ENCODE data around the gene FBXW7. TPM values are rescaled to one million over a fixed set of nuclear protein-coding genes. Genes with fewer than 3 reads are reported as not detected.

Gene FBXW7
- total RNA-seq, 1 experiment from 2014 or later, result 23.0 TPM

DNA sequence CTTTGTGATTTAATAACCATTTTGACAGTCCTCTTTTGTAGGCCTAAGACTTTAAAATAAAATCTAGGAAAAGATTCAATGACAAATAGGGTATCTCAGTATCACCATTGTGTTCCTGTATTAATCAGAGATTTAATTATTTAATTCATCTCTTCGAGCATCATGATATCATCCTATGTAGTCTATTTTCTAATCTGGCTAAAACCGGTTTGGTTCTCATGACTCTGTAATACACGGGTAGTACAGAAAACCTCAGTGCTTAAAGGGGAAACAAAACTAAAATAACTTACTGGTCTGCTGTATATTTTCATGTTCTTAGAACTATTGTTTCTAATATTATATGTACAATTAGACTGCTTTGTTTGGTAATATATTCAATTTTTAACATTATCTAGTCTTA is 23.7 kb upstream of the FBXW7 start (continued):
- TF ChIP-seq, protein P1, sequence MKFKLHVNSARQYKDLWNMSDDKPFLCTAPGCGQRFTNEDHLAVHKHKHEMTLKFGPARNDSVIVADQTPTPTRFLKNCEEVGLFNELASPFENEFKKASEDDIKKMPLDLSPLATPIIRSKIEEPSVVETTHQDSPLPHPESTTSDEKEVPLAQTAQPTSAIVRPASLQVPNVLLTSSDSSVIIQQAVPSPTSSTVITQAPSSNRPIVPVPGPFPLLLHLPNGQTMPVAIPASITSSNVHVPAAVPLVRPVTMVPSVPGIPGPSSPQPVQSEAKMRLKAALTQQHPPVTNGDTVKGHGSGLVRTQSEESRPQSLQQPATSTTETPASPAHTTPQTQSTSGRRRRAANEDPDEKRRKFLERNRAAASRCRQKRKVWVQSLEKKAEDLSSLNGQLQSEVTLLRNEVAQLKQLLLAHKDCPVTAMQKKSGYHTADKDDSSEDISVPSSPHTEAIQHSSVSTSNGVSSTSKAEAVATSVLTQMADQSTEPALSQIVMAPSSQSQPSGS (CRISPR knock-in tag; IDR thresholded peaks at IDR 0.05; ENCODE audit: borderline replicate concordance, low read depth), result no peak
- TF ChIP-seq ZBTB21 (CRISPR knock-in tag; IDR thresholded peaks at IDR 0.05; ENCODE audit: borderline replicate concordance) (no peak), CREB1 (CRISPR knock-in tag; IDR thresholded peaks at IDR 0.05) (no peak), NFYB (CRISPR knock-in tag; conservative IDR thresholded peaks at IDR 0.05; ENCODE audit: low read depth) (no peak), ZNF263 (CRISPR knock-in tag; IDR thresholded peaks at IDR 0.05; ENCODE audit: low read depth) (no peak), CBFB (CRISPR knock-in tag; IDR thresholded peaks at IDR 0.05; ENCODE audit: low read depth) (no peak), USF1 (CRISPR knock-in tag; IDR thresholded peaks at IDR 0.05) (no peak), TEAD4 (CRISPR knock-in tag; IDR thresholded peaks at IDR 0.05) (no peak), MXD4 (CRISPR knock-in tag; IDR thresholded peaks at IDR 0.05; ENCODE audit: borderline replicate concordance) (no peak)
- TF ChIP-seq, protein P2, sequence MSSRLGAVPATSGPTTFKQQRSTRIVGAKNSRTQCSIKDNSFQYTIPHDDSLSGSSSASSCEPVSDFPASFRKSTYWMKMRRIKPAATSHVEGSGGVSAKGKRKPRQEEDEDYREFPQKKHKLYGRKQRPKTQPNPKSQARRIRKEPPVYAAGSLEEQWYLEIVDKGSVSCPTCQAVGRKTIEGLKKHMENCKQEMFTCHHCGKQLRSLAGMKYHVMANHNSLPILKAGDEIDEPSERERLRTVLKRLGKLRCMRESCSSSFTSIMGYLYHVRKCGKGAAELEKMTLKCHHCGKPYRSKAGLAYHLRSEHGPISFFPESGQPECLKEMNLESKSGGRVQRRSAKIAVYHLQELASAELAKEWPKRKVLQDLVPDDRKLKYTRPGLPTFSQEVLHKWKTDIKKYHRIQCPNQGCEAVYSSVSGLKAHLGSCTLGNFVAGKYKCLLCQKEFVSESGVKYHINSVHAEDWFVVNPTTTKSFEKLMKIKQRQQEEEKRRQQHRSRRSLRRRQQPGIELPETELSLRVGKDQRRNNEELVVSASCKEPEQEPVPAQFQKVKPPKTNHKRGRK (CRISPR knock-in tag; IDR thresholded peaks at IDR 0.05; ENCODE audit: borderline replicate concordance), result no peak
- TF ChIP-seq, protein P3, sequence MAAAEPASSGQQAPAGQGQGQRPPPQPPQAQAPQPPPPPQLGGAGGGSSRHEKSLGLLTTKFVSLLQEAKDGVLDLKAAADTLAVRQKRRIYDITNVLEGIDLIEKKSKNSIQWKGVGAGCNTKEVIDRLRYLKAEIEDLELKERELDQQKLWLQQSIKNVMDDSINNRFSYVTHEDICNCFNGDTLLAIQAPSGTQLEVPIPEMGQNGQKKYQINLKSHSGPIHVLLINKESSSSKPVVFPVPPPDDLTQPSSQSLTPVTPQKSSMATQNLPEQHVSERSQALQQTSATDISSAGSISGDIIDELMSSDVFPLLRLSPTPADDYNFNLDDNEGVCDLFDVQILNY (CRISPR knock-in tag; IDR thresholded peaks at IDR 0.05), result no peak
- TF ChIP-seq, protein P4, sequence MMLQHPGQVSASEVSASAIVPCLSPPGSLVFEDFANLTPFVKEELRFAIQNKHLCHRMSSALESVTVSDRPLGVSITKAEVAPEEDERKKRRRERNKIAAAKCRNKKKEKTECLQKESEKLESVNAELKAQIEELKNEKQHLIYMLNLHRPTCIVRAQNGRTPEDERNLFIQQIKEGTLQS (CRISPR knock-in tag; conservative IDR thresholded peaks at IDR 0.05), result no peak
- TF ChIP-seq, protein P5, sequence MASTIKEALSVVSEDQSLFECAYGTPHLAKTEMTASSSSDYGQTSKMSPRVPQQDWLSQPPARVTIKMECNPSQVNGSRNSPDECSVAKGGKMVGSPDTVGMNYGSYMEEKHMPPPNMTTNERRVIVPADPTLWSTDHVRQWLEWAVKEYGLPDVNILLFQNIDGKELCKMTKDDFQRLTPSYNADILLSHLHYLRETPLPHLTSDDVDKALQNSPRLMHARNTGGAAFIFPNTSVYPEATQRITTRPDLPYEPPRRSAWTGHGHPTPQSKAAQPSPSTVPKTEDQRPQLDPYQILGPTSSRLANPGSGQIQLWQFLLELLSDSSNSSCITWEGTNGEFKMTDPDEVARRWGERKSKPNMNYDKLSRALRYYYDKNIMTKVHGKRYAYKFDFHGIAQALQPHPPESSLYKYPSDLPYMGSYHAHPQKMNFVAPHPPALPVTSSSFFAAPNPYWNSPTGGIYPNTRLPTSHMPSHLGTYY (CRISPR knock-in tag; IDR thresholded peaks at IDR 0.05), result no peak
- TF ChIP-seq, protein P6, sequence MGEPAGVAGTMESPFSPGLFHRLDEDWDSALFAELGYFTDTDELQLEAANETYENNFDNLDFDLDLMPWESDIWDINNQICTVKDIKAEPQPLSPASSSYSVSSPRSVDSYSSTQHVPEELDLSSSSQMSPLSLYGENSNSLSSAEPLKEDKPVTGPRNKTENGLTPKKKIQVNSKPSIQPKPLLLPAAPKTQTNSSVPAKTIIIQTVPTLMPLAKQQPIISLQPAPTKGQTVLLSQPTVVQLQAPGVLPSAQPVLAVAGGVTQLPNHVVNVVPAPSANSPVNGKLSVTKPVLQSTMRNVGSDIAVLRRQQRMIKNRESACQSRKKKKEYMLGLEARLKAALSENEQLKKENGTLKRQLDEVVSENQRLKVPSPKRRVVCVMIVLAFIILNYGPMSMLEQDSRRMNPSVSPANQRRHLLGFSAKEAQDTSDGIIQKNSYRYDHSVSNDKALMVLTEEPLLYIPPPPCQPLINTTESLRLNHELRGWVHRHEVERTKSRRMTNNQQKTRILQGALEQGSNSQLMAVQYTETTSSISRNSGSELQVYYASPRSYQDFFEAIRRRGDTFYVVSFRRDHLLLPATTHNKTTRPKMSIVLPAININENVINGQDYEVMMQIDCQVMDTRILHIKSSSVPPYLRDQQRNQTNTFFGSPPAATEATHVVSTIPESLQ (CRISPR knock-in tag; IDR thresholded peaks at IDR 0.05), result no peak

- no peak for ATAC-seq
- no peaks in the 10 kb centered on the region for H3K36me3 Mint-ChIP-seq
- CTCF ChIA-PET, result no interaction called here
- H3K27ac Mint-ChIP-seq, result no peak overlapping the region
- H3K4me3 Mint-ChIP-seq, result no peak overlapping the region
- no peaks in the 10 kb centered on the region for H3K27me3 Mint-ChIP-seq (ENCODE audit: low read depth)
- peaks cover 3% of the 10 kb centered on the region for H3K4me1 Mint-ChIP-seq
- TF ChIP-seq, protein P7, sequence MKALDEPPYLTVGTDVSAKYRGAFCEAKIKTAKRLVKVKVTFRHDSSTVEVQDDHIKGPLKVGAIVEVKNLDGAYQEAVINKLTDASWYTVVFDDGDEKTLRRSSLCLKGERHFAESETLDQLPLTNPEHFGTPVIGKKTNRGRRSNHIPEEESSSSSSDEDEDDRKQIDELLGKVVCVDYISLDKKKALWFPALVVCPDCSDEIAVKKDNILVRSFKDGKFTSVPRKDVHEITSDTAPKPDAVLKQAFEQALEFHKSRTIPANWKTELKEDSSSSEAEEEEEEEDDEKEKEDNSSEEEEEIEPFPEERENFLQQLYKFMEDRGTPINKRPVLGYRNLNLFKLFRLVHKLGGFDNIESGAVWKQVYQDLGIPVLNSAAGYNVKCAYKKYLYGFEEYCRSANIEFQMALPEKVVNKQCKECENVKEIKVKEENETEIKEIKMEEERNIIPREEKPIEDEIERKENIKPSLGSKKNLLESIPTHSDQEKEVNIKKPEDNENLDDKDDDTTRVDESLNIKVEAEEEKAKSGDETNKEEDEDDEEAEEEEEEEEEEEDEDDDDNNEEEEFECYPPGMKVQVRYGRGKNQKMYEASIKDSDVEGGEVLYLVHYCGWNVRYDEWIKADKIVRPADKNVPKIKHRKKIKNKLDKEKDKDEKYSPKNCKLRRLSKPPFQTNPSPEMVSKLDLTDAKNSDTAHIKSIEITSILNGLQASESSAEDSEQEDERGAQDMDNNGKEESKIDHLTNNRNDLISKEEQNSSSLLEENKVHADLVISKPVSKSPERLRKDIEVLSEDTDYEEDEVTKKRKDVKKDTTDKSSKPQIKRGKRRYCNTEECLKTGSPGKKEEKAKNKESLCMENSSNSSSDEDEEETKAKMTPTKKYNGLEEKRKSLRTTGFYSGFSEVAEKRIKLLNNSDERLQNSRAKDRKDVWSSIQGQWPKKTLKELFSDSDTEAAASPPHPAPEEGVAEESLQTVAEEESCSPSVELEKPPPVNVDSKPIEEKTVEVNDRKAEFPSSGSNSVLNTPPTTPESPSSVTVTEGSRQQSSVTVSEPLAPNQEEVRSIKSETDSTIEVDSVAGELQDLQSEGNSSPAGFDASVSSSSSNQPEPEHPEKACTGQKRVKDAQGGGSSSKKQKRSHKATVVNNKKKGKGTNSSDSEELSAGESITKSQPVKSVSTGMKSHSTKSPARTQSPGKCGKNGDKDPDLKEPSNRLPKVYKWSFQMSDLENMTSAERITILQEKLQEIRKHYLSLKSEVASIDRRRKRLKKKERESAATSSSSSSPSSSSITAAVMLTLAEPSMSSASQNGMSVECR (CRISPR knock-in tag; IDR thresholded peaks at IDR 0.05; ENCODE audit: borderline replicate concordance), result no peak
- TF ChIP-seq RORB (CRISPR knock-in tag; IDR thresholded peaks at IDR 0.05) (no peak), PRRX2 (CRISPR knock-in tag; IDR thresholded peaks at IDR 0.05) (no peak), OVOL2 (CRISPR knock-in tag; IDR thresholded peaks at IDR 0.05; ENCODE audit: borderline replicate concordance) (no peak)
- POLR2A ChIA-PET, result no interaction called here
- DNase-seq (ENCODE audit: low spot score), result no peak
- no peaks in the 10 kb centered on the region for H3K9me3 Mint-ChIP-seq
Measured at GRCh38 chr4:152558396-152558795, 22.5 kb upstream of the FBXW7 start.

Measured in WTC11 (cell line).